HEK293 (cell line): ENCODE measurements around the gene SPDYC.

Experiments
- CTCF ChIA-PET: fragments of 350-600 bp; formaldehyde crosslinking; extraction: SDS; loops from one replicate; lab custom pipeline; 2021; ENCODE audit warnings: antibody characterized with exemption; lab: Yijun Ruan, JAX
- POLR2A ChIA-PET: fragments of 300-600 bp; formaldehyde crosslinking; extraction: SDS; loops from one replicate; lab custom pipeline; 2020; ENCODE audit warnings: antibody characterized with exemption, inconsistent platforms; lab: Yijun Ruan, JAX
- H3K27ac ChIP-seq: fragments of 200-500 bp; sonication (Bioruptor generic); 2 replicates; pipeline ENCODE4 v1.5.1; 2014; ENCODE audit warnings: low read depth, low read length, control low read depth, inconsistent platforms; ENCODE audit errors: extremely low read depth
- H3K36me3 ChIP-seq, 2 experiments: fragments of 200-500 bp in 1 of 2; sonication (Bioruptor generic) in 1 of 2; 1 replicate in 1 of 2; 2 replicates in 1 of 2; pipeline ENCODE4 v1.5.1; 2014 to 2017; ENCODE audit warnings: inconsistent platforms in 2 of 2, low read length in 2 of 2; ENCODE audit not compliant: control insufficient read depth in 2 of 2, insufficient read depth in 1 of 2
- H3K4me1 ChIP-seq: fragments of 200-500 bp; sonication (Bioruptor generic); 2 replicates; pipeline ENCODE4 v1.5.1; 2014; ENCODE audit warnings: mild to moderate bottlenecking, low read length, inconsistent platforms; ENCODE audit not compliant: control insufficient read depth, insufficient read depth
- H3K4me3 ChIP-seq: 2 replicates; pipeline ENCODE4 v1.5.1; 2011; ENCODE audit warnings: low read depth, mild to moderate bottlenecking, control low read depth, low read length, moderate library complexity
- H3K9me3 ChIP-seq: fragments of 200-500 bp; sonication (Bioruptor generic); 2 replicates; pipeline ENCODE4 v1.5.1; 2014; ENCODE audit warnings: low read depth, low read length, inconsistent platforms; ENCODE audit not compliant: control insufficient read depth, insufficient read depth
- KLF1 ChIP-seq: fragments of 450-650 bp; formaldehyde crosslinking; IDR thresholded peaks from 2 replicates; pipeline ENCODE4 v1.5.1; 2016; ENCODE audit warnings: missing biosample characterization, missing genetic modification characterization
- SALL2 ChIP-seq: fragments of 450-650 bp; formaldehyde crosslinking; IDR thresholded peaks from 2 replicates; pipeline ENCODE4 v1.5.0; 2017; ENCODE audit warnings: missing biosample characterization, mild to moderate bottlenecking, missing genetic modification characterization, borderline replicate concordance
- SCRT2 ChIP-seq: fragments of 450-650 bp; formaldehyde crosslinking; IDR thresholded peaks from 2 replicates; pipeline ENCODE4 v1.5.1; 2016; ENCODE audit warnings: missing biosample characterization, missing genetic modification characterization
- ZBTB17 ChIP-seq: fragments of 450-650 bp; formaldehyde crosslinking; IDR thresholded peaks from 2 replicates; pipeline ENCODE4 v1.5.1; 2016; ENCODE audit warnings: missing biosample characterization, missing genetic modification characterization
- ZNF112 ChIP-seq: fragments of 450-650 bp; formaldehyde crosslinking; IDR thresholded peaks from 2 replicates; pipeline ENCODE4 v1.5.0; 2017; ENCODE audit warnings: missing biosample characterization, missing genetic modification characterization
- ZNF133 ChIP-seq: fragments of 450-650 bp; formaldehyde crosslinking; IDR thresholded peaks from 2 replicates; pipeline ENCODE4 v1.5.1; 2016; ENCODE audit warnings: missing biosample characterization, missing genetic modification characterization
- ZNF140 ChIP-seq: fragments of 450-650 bp; formaldehyde crosslinking; IDR thresholded peaks from 2 replicates; pipeline ENCODE4 v1.5.1; 2016; ENCODE audit warnings: missing biosample characterization, missing genetic modification characterization
- ZNF155 ChIP-seq: fragments of 450-650 bp; formaldehyde crosslinking; IDR thresholded peaks from 2 replicates; pipeline ENCODE4 v1.5.1; 2016; ENCODE audit warnings: missing biosample characterization, missing genetic modification characterization
- ZNF174 ChIP-seq: fragments of 450-650 bp; formaldehyde crosslinking; IDR thresholded peaks from 2 replicates; pipeline ENCODE4 v1.5.0; 2017; ENCODE audit warnings: missing biosample characterization, mild to moderate bottlenecking, missing genetic modification characterization
- ZNF311 ChIP-seq: fragments of 450-650 bp; formaldehyde crosslinking; IDR thresholded peaks from 2 replicates; pipeline ENCODE4 v1.5.1; 2017; ENCODE audit warnings: missing biosample characterization, missing genetic modification characterization, borderline replicate concordance
- ZNF335 ChIP-seq: fragments of 450-650 bp; formaldehyde crosslinking; conservative IDR thresholded peaks from 2 replicates; pipeline ENCODE4 v1.5.1; 2016; ENCODE audit warnings: missing biosample characterization, missing genetic modification characterization
- ZNF416 ChIP-seq: fragments of 450-650 bp; formaldehyde crosslinking; IDR thresholded peaks from 2 replicates; pipeline ENCODE4 v1.5.1; 2016; ENCODE audit warnings: missing biosample characterization, missing genetic modification characterization
- ZNF521 ChIP-seq: fragments of 450-650 bp; formaldehyde crosslinking; IDR thresholded peaks from 2 replicates; pipeline ENCODE4 v1.5.1; 2017; ENCODE audit warnings: missing biosample characterization, mild to moderate bottlenecking, missing genetic modification characterization
- ZNF660 ChIP-seq: fragments of 450-650 bp; IDR thresholded peaks from 2 replicates; pipeline ENCODE4 v1.5.1; 2018; ENCODE audit warnings: missing biosample characterization, mild to moderate bottlenecking, missing genetic modification characterization
- ZNF747 ChIP-seq: fragments of 450-650 bp; formaldehyde crosslinking; IDR thresholded peaks from 2 replicates; pipeline ENCODE4 v1.5.1; 2016; ENCODE audit warnings: missing biosample characterization, missing genetic modification characterization
- TF ChIP-seq, protein P1 (sequence below): fragments of 450-650 bp; formaldehyde crosslinking; IDR thresholded peaks from 2 replicates; pipeline ENCODE4 v1.5.1; 2017; ENCODE audit warnings: missing biosample characterization, missing genetic modification characterization
- TF ChIP-seq, protein P2 (sequence below): fragments of 450-650 bp; formaldehyde crosslinking; IDR thresholded peaks from 2 replicates; pipeline ENCODE4 v1.5.1; 2016; ENCODE audit warnings: missing biosample characterization, missing genetic modification characterization
- TF ChIP-seq, protein P3 (sequence below): sonication (generic); formaldehyde crosslinking; IDR thresholded peaks from 2 replicates; pipeline ENCODE4 v1.8.1; 2022; ENCODE audit warnings: mild to moderate bottlenecking, moderate library complexity, missing genetic modification reagents
- TF ChIP-seq, protein P4 (sequence below): fragments of 450-650 bp; formaldehyde crosslinking; optimal IDR thresholded peaks from 2 replicates; pipeline ENCODE3; 2016; ENCODE audit warnings: missing biosample characterization, mild to moderate bottlenecking, missing genetic modification characterization
- TF ChIP-seq, protein P5 (sequence below): fragments of 450-650 bp; formaldehyde crosslinking; IDR thresholded peaks from 2 replicates; pipeline ENCODE4 v1.5.1; 2016; ENCODE audit warnings: missing biosample characterization, missing genetic modification characterization

SPDYC gene

DNA sequence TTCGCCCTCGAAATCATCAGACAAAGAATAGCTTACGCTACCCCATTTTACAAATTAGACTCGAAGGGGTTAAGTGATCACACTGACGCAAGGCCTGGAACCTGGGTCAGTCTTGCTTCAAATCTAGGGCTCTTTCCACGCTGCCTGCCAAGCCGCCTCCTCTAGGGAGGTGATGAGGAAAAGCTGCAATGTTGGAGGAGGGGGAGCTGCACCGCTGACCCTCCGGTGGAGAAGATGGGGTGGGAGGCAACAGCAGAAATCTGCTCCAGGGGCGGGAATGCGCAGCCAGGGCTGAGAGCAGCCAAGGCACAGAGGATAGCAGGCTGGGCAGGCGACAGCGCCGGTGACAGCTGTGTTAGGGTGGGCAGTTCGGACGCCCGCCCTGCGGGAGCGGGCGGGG, 36.3 kb upstream of the SPDYC start:
- peak overlapping the region; percentile 83; the same call in 1 of the 2 replicates for H3K27ac ChIP-seq
- peaks cover 0 to 43% of the 10 kb centered on the region in 2 experiments; a peak in 1 of 3 replicates for H3K36me3 ChIP-seq
- no peaks in the 10 kb centered on the region for H3K9me3 ChIP-seq
- POLR2A ChIA-PET, result interaction anchor here (1.1 to 4.5 kb wide), 3 partner anchors 12 to 289 kb away, joined by 3 to 57 read pairs (median 3); partner anchors contain the start of genes CDC42BPG, FAU and MRPL49
- TF ChIP-seq ZNF140 (tag by site-specific recombination) (no peak), ZNF335 (tag by site-specific recombination) (peak; percentile 79)
- TF ChIP-seq, protein P1, sequence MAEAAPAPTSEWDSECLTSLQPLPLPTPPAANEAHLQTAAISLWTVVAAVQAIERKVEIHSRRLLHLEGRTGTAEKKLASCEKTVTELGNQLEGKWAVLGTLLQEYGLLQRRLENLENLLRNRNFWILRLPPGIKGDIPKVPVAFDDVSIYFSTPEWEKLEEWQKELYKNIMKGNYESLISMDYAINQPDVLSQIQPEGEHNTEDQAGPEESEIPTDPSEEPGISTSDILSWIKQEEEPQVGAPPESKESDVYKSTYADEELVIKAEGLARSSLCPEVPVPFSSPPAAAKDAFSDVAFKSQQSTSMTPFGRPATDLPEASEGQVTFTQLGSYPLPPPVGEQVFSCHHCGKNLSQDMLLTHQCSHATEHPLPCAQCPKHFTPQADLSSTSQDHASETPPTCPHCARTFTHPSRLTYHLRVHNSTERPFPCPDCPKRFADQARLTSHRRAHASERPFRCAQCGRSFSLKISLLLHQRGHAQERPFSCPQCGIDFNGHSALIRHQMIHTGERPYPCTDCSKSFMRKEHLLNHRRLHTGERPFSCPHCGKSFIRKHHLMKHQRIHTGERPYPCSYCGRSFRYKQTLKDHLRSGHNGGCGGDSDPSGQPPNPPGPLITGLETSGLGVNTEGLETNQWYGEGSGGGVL (tag by site-specific recombination), result 0 out of 2 replicates have a peak, but pooled peaks have one; percentile 25
- TF ChIP-seq, all 188 proteins: peak for 2
- no peaks in the 10 kb centered on the region; the same call in 1 of the 2 replicates for H3K4me1 ChIP-seq
- CTCF ChIA-PET, result interaction anchor here (0.6 to 2.3 kb wide), 4 partner anchors 15 to 119 kb away, joined by 3 to 6 read pairs (median 4); partner anchors contain the start of gene ARL2
- peak overlapping the region; percentile 81 for H3K4me3 ChIP-seq

DNA sequence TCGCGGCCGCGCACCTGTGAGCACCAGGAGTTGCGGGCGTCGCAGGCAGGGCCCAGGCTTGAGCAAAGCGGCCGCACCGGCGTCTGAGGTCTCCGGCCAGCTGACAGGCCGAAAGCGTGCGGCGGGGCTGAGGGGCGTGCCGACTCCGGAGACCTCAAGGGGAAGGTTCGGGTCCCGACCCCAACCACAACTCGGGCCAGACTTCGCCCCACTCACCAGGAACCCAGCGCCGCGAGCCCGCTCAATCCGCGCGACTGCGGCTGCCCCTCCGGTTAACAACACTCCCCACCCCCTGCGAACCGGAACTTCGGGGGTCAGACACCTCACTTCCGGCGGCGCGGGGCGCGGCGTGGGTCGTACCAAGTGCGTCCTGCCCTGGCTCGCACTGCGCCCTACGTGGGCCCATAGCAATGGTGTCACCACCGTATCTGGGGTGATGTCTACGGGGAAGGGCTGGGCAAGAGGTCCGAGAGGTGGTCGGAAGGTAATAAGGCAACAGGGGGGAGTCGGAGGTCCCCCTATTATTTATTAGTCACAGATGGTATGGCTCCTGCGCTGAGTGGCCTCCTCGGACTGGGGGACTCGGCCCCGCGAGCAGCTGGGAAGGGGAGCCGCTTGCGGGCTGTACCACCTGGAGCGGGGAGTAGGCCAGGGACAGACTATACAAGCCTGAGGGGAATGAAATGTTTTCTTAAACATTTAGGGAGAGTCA, 35.6 kb upstream of the SPDYC start, which contains the start of gene SYVN1:
TSS of gene SYVN1 (minus strand) at position 280 of the 712 bp plus-strand sequence. CDS start 918 bp downstream, outside the sequence.
- no peaks in the 10 kb centered on the region; the same call in 1 of the 2 replicates for H3K4me1 ChIP-seq
- peak within 1 kb of the TSS; percentile 83 for H3K27ac ChIP-seq
- H3K36me3 ChIP-seq, result peaks cover 0 to 37% of the 10 kb centered on the region in 2 experiments; a peak in 1 of 3 replicates
- ChIA-PET CTCF (interaction anchor here (0.6 to 2.3 kb wide), 6 partner anchors 13 to 120 kb away, joined by 3 to 7 read pairs (median 4); partner anchors contain the start of genes ARL2 and CAPN1), POLR2A (interaction anchor here (0.5 to 4.5 kb wide), 20 partner anchors 10 to 863 kb away, joined by 3 to 57 read pairs (median 4); partner anchors contain the start of genes ARL2, CAPN1, CDC42BPG and FAU)
- peak within 1 kb of the TSS; percentile 81 for H3K4me3 ChIP-seq
- no peaks in the 10 kb centered on the region for H3K9me3 ChIP-seq
- TF ChIP-seq ZNF155 (tag by site-specific recombination) (no peak), ZNF747 (tag by site-specific recombination) (no peak), ZNF112 (tag by site-specific recombination) (no peak), ZNF174 (tag by site-specific recombination) (no peak), ZBTB17 (tag by site-specific recombination) (0 out of 2 replicates have a peak, but pooled peaks have one; percentile 39), ZNF133 (no peak), ZNF416 (tag by site-specific recombination) (no peak), ZNF521 (no peak), ZNF660 (tag by site-specific recombination) (peak; percentile 46; the same call in 1 of the 2 replicates), SCRT2 (tag by site-specific recombination) (no peak), ZNF311 (tag by site-specific recombination) (no peak), KLF1 (tag by site-specific recombination) (peak; percentile 37; the same call in 1 of the 2 replicates), SALL2 (tag by site-specific recombination) (no peak)
- TF ChIP-seq, protein P2, sequence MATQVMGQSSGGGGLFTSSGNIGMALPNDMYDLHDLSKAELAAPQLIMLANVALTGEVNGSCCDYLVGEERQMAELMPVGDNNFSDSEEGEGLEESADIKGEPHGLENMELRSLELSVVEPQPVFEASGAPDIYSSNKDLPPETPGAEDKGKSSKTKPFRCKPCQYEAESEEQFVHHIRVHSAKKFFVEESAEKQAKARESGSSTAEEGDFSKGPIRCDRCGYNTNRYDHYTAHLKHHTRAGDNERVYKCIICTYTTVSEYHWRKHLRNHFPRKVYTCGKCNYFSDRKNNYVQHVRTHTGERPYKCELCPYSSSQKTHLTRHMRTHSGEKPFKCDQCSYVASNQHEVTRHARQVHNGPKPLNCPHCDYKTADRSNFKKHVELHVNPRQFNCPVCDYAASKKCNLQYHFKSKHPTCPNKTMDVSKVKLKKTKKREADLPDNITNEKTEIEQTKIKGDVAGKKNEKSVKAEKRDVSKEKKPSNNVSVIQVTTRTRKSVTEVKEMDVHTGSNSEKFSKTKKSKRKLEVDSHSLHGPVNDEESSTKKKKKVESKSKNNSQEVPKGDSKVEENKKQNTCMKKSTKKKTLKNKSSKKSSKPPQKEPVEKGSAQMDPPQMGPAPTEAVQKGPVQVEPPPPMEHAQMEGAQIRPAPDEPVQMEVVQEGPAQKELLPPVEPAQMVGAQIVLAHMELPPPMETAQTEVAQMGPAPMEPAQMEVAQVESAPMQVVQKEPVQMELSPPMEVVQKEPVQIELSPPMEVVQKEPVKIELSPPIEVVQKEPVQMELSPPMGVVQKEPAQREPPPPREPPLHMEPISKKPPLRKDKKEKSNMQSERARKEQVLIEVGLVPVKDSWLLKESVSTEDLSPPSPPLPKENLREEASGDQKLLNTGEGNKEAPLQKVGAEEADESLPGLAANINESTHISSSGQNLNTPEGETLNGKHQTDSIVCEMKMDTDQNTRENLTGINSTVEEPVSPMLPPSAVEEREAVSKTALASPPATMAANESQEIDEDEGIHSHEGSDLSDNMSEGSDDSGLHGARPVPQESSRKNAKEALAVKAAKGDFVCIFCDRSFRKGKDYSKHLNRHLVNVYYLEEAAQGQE (tag by site-specific recombination), result no peak
- TF ChIP-seq, protein P3, sequence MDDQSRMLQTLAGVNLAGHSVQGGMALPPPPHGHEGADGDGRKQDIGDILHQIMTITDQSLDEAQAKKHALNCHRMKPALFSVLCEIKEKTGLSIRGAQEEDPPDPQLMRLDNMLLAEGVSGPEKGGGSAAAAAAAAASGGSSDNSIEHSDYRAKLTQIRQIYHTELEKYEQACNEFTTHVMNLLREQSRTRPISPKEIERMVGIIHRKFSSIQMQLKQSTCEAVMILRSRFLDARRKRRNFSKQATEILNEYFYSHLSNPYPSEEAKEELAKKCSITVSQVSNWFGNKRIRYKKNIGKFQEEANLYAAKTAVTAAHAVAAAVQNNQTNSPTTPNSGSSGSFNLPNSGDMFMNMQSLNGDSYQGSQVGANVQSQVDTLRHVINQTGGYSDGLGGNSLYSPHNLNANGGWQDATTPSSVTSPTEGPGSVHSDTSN (CRISPR knock-in tag), result 0 out of 2 replicates have a peak, but pooled peaks have one; percentile 38
- TF ChIP-seq, protein P4, sequence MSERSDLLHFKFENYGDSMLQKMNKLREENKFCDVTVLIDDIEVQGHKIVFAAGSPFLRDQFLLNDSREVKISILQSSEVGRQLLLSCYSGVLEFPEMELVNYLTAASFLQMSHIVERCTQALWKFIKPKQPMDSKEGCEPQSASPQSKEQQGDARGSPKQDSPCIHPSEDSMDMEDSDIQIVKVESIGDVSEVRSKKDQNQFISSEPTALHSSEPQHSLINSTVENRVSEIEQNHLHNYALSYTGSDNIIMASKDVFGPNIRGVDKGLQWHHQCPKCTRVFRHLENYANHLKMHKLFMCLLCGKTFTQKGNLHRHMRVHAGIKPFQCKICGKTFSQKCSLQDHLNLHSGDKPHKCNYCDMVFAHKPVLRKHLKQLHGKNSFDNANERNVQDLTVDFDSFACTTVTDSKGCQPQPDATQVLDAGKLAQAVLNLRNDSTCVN (tag by site-specific recombination), result peak; percentile 89
- TF ChIP-seq, protein P5, sequence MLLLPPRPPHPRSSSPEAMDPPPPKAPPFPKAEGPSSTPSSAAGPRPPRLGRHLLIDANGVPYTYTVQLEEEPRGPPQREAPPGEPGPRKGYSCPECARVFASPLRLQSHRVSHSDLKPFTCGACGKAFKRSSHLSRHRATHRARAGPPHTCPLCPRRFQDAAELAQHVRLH (tag by site-specific recombination), result peak; percentile 94
